Measurements from ENCODE around the gene GPC3. TPM values are rescaled to one million over a fixed set of nuclear protein-coding genes. Genes with fewer than 3 reads are reported as not detected.

The GPC3 gene
- total RNA-seq, 1 donor from 2014 or later: 15.5 TPM

DNA sequence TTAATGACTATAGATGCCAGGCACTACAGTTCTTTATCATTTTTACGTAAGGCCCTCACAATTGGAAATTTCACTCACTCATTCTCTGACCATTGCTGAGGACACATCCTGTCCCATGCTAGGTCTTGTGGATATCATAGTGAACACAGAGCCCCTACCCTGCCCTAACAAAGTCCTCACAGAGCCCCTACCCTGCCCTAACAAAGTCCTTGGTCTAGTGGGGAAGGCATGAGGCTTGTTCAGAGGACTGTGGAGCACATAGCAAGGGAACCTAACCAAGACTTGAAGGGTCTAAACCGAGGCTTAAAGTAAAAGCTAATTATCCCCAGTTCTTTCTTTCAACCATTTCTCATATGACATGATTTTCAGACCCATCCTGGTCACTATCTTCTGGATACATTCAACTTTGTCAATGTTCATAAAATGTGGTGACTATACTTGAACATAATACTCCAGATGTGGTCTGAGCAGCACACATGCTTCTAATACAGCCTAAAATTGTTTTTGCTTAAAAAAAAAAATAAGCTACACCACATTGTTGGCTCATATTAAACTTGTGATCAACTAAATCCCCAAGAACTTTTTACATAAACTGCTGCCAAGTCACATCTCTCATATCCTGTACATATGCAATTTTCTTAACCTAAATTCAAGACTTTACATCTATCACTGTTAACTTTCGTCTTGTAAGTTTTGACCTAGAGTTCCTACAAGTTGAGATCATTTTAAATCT is 77.0 kb downstream of the GPC3 start:
- intact Hi-C loops (cut with DNase I): no loop called here
- Histone ChIP-seq H3K4me1 (no peaks in the 10 kb centered on the region), H3K36me3 (no peaks in the 10 kb centered on the region), H3K9me3 (no peaks in the 10 kb centered on the region), H3K27ac (no peak overlapping the region), H3K4me3 (no peak overlapping the region), H3K27me3 (no peaks in the 10 kb centered on the region)
- DNase-seq (ENCODE audit: extremely low spot score in 2 of 2): no peak
- no peak for TF ChIP-seq POLR2AphosphoS5 (IDR thresholded peaks at IDR 0.05; ENCODE audit: insufficient read depth in 1 of 2, low read depth in 1 of 2)
- no peak for TF ChIP-seq POLR2A (IDR thresholded peaks at IDR 0.05)
- TF ChIP-seq, protein P1, sequence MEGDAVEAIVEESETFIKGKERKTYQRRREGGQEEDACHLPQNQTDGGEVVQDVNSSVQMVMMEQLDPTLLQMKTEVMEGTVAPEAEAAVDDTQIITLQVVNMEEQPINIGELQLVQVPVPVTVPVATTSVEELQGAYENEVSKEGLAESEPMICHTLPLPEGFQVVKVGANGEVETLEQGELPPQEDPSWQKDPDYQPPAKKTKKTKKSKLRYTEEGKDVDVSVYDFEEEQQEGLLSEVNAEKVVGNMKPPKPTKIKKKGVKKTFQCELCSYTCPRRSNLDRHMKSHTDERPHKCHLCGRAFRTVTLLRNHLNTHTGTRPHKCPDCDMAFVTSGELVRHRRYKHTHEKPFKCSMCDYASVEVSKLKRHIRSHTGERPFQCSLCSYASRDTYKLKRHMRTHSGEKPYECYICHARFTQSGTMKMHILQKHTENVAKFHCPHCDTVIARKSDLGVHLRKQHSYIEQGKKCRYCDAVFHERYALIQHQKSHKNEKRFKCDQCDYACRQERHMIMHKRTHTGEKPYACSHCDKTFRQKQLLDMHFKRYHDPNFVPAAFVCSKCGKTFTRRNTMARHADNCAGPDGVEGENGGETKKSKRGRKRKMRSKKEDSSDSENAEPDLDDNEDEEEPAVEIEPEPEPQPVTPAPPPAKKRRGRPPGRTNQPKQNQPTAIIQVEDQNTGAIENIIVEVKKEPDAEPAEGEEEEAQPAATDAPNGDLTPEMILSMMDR (IDR thresholded peaks at IDR 0.05): no peak

DNA sequence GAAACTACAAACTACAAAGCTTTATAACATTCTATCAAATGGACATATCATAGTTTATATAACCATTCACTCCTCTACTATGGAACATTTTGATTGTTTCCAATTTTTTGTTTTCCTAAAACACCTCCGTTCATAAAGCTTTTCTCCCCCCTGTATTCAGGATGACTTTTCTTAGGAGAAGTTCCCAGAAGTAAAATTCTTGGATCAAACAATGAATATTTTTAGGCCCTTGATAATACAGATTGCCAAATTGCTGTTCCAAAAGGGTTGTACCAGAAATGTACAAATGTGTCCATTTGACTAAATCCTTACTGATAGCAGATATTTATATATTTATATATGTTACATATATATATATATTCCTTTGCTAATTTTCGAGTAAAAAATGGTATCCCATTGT is 77.8 kb downstream of the GPC3 start:
- TF ChIP-seq, protein P1 (IDR thresholded peaks at IDR 0.05): no peak
- TF ChIP-seq POLR2AphosphoS5 (IDR thresholded peaks at IDR 0.05; ENCODE audit: insufficient read depth in 1 of 2, low read depth in 1 of 2) (no peak), POLR2A (IDR thresholded peaks at IDR 0.05) (no peak)
- Histone ChIP-seq H3K4me1 (no peaks in the 10 kb centered on the region), H3K36me3 (no peaks in the 10 kb centered on the region), H3K27me3 (no peaks in the 10 kb centered on the region), H3K9me3 (no peaks in the 10 kb centered on the region), H3K4me3 (no peak overlapping the region), H3K27ac (no peak overlapping the region)
- intact Hi-C loops (cut with DNase I): no loop called here
- no peak for DNase-seq (ENCODE audit: extremely low spot score in 2 of 2)

DNA sequence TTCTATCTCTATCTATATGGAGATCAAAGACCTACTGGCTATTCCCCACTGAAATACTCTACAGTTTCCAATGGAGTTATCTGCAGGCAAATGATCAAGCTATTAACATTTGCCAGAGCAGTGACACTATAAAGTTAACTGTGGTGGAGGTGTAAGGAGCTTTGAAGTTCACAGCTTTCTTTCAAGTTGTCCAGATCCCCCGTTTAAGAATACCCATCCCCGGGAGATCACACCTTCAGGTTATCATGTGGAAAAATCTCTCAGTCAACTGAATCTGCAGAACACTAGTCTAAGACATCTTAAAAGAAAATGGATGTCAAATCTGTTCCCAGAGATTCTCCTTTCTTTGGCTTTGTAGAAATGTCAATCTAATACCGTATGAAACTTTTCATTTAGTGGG is 80.1 kb downstream of the GPC3 start:
- no peaks in the 10 kb centered on the region for H3K4me1 ChIP-seq
- H3K27ac ChIP-seq: no peak overlapping the region
- intact Hi-C loops (cut with DNase I): no loop called here
- H3K27me3 ChIP-seq: no peaks in the 10 kb centered on the region
- TF ChIP-seq, protein P1 (IDR thresholded peaks at IDR 0.05): no peak
- TF ChIP-seq POLR2AphosphoS5 (IDR thresholded peaks at IDR 0.05; ENCODE audit: insufficient read depth in 1 of 2, low read depth in 1 of 2): no peak
- no peaks in the 10 kb centered on the region for H3K36me3 ChIP-seq
- H3K9me3 ChIP-seq: no peaks in the 10 kb centered on the region
- no peak for DNase-seq (ENCODE audit: extremely low spot score in 2 of 2)
- no peak overlapping the region for H3K4me3 ChIP-seq

DNA sequence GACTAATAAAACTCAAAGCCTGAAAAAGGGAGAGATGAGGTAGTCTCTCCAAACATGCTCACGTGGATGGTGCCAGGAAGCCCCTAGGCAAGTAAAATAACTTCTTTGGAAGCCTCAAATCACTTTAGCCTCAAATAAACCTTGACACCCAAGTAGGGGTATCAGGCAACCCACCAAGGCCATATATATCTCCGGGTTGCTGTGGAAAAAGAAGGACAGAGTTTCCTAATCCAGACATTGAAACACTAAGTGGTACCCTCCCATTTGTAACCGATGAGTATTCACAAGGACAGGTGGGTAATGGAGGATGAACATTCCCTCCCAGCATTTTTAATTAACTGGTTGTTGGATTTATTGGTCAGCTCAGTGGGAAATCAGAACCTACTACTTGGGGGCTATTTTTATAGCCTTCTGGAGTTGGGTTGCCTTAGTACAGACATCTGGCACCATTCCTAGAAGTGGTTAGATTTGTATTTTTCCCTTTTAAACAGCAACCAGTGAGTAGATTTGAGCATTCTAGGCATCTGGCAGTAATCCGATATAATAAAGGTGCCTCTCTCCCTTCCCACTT is 87.7 kb downstream of the GPC3 start:
- Histone ChIP-seq H3K27ac (no peak overlapping the region), H3K4me1 (no peaks in the 10 kb centered on the region), H3K4me3 (no peak overlapping the region), H3K27me3 (no peaks in the 10 kb centered on the region), H3K9me3 (no peaks in the 10 kb centered on the region), H3K36me3 (no peaks in the 10 kb centered on the region)
- intact Hi-C loops (cut with DNase I): no loop called here
- no peak for TF ChIP-seq POLR2A (IDR thresholded peaks at IDR 0.05)
- TF ChIP-seq, protein P1 (IDR thresholded peaks at IDR 0.05): no peak
- no peak for TF ChIP-seq POLR2AphosphoS5 (IDR thresholded peaks at IDR 0.05; ENCODE audit: insufficient read depth in 1 of 2, low read depth in 1 of 2)
- DNase-seq (ENCODE audit: extremely low spot score in 2 of 2): no peak

DNA sequence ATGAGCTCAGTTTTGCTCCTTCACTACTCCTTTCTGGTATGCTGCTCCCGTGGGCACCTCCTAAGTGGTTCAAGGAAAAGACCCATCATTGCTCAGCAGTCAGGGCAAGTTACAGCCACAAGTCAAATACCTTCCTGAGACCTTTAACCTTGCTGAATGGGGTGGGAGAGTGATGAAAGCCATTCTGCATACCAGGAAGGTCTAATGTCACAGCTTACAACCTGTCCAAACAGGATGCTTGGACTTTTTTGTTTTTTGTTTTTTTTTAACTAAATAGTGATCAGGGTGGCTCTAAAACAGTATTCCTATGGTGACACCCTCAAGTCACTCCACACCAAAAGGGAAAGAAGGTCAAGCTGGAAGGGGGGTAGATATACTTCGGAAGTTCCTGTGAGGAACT is 93.1 kb downstream of the GPC3 start:
- TF ChIP-seq POLR2AphosphoS5 (IDR thresholded peaks at IDR 0.05; ENCODE audit: insufficient read depth in 1 of 2, low read depth in 1 of 2) (no peak), POLR2A (IDR thresholded peaks at IDR 0.05) (no peak)
- TF ChIP-seq, protein P1 (IDR thresholded peaks at IDR 0.05): no peak
- H3K27ac ChIP-seq: no peak overlapping the region
- no peaks in the 10 kb centered on the region for H3K36me3 ChIP-seq
- no peaks in the 10 kb centered on the region for H3K27me3 ChIP-seq
- H3K4me1 ChIP-seq: no peaks in the 10 kb centered on the region
- intact Hi-C loops (cut with DNase I): no loop called here
- no peaks in the 10 kb centered on the region for H3K9me3 ChIP-seq
- no peak for DNase-seq (ENCODE audit: extremely low spot score in 2 of 2)
- H3K4me3 ChIP-seq: no peak overlapping the region
